Activated CD4-positive, CD25-positive, alpha-beta regulatory T cell (primary cell): Measurements from ENCODE around the gene CACNA1F.

ENCODE experiments used
- DNase-seq, 4 experiments: peaks; one replicate each; lab custom pipeline; 2025; lab: John Stamatoyannopoulos, UW

Gene CACNA1F

GRCh38 chrX:49233176-49233575 lies at the start of gene CACNA1F:
CACNA1F (minus strand) TSS chrX:49233340; CDS start chrX:49233309, 31 bp downstream.
- DNase-seq = no peak

- no peak for DNase-seq
Observed at GRCh38 chrX:49282647-49283011, 49.5 kb upstream of the CACNA1F start.

- DNase-seq = no peak
Observed at GRCh38 chrX:49278081-49278480, 44.9 kb upstream of the CACNA1F start.

GRCh38 chrX:49277535-49277830 lies 44.3 kb upstream of the CACNA1F start:
- no peak for DNase-seq

GRCh38 chrX:49276671-49277534 lies 43.8 kb upstream of the CACNA1F start:
- peak in 1 of 4 experiments; percentile 13 for DNase-seq

- no peak for DNase-seq
Observed at GRCh38 chrX:49276207-49276606, 43.1 kb upstream of the CACNA1F start.

GRCh38 chrX:49273181-49273727 lies 40.1 kb upstream of the CACNA1F start:
- peak in 3 of 4 experiments; percentile 13 to 29 (median 17) for DNase-seq

GRCh38 chrX:49272421-49272820 lies 39.3 kb upstream of the CACNA1F start:
- peak in 2 of 4 experiments; percentile 3 to 18 for DNase-seq

GRCh38 chrX:49271341-49271740 lies 38.2 kb upstream of the CACNA1F start:
- no peak for DNase-seq

GRCh38 chrX:49270249-49270921 lies 37.2 kb upstream of the CACNA1F start:
- DNase-seq = no peak

- peak in 2 of 4 experiments; percentile 37 to 45 for DNase-seq
Observed at GRCh38 chrX:49269767-49270248, 36.7 kb upstream of the CACNA1F start, which contains the start of gene PPP1R3F. PPP1R3F (plus strand) TSS chrX:49269793; CDS start chrX:49269870, 77 bp downstream.

- peak; percentile 82 to 89 (median 85) for DNase-seq
Observed at GRCh38 chrX:49269010-49269766, 36.0 kb upstream of the CACNA1F start.

GRCh38 chrX:49268702-49269009 lies 35.5 kb upstream of the CACNA1F start:
- no peak for DNase-seq

- DNase-seq = no peak
Observed at GRCh38 chrX:49266523-49267445, 33.6 kb upstream of the CACNA1F start.

GRCh38 chrX:49264460-49264859 lies 31.3 kb upstream of the CACNA1F start, which contains the start of gene FOXP3:
FOXP3 (minus strand) TSS chrX:49264710; CDS start chrX:49258505, 6,205 bp downstream.
- peak in 2 of 4 experiments; percentile 6 to 32 for DNase-seq

GRCh38 chrX:49263631-49264030 lies 30.5 kb upstream of the CACNA1F start:
- DNase-seq = no peak

- no peak for DNase-seq
Observed at GRCh38 chrX:49262603-49263002, 29.5 kb upstream of the CACNA1F start.

GRCh38 chrX:49260221-49260985 lies 27.3 kb upstream of the CACNA1F start:
- peak; percentile 13 to 36 (median 26) for DNase-seq

GRCh38 chrX:49258749-49259124 lies 25.6 kb upstream of the CACNA1F start:
- no peak for DNase-seq
